HTR-8/SVneo (cell line): Measurements from ENCODE around the gene LAMA3.
A peak's percentile ranks its signal among the peaks of the same experiment; 100 is the strongest.

Experiments used
- DNase-seq: peaks from one replicate; pipeline ENCODE4 v3.0.0; 2011; ENCODE audit warnings: low spot score, mixed read lengths; ENCODE audit not compliant: insufficient read length
- FAIRE-seq: peaks from 2 replicates; lab custom pipeline; 2011; peaks lifted over from hg19 to GRCh38; lab: Jason Lieb, UNC

Gene LAMA3

DNA sequence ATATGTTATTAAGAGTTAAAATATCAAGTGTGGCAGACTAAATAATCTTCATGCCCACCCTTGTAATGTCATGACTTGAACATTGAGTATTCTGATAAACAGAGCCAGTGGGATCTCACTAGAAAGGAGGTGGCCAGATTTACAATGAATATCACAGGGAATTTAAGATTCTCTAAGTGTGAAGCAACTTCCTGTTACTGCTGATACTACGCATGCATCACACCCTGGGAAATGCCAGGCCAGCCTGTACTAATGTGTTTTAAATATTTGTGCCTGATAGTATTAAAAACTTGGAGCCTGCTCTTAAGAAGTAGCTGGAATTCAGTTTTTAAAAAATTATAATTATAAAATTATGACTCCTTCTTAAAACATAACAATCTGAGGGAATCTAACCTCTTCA is 148.3 kb downstream of the LAMA3 start:
- no peak for FAIRE-seq
- DNase-seq, result peak; percentile 34

DNA sequence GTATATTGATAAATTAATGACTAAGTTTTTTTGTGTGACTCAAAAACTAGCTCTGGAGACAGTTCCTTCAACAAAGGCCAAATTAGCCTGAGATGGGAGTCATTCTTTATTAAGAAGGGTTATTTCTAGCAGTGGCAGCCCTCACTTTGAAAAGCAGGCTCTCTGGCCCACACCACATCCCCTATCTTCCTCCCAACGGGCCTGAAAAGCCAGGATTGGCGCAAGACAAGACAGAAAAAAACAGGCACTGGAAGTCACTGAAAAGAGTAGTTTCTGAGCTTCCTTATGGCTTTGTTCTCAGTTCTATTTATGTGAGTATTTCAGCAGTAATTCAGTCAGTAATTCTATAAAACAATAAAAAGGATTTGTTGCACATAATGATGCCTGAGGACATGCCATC is 149.0 kb downstream of the LAMA3 start:
- no peak for FAIRE-seq
- no peak for DNase-seq

- FAIRE-seq, result peak; percentile 60
- DNase-seq, result no peak
Measured at GRCh38 chr18:23838801-23839366, 149.6 kb downstream of the LAMA3 start.

DNA sequence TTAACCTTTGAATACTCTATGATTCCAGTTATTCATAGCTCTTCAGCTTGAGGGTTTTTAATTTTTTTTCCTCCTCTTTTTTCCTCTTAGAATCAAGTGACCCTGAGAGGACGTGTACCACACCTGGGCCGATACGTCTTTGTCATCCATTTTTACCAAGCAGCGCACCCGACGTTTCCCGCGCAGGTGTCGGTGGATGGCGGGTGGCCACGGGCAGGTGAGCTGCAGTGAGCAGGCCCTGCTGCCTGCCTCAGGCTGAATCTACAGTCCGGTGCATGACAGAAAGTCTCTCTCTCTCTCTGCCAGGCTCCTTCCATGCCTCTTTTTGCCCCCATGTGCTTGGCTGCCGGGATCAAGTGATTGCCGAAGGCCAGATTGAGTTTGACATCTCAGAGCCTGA is 153.1 kb downstream of the LAMA3 start:
- DNase-seq (no peak), FAIRE-seq (no peak)

DNA sequence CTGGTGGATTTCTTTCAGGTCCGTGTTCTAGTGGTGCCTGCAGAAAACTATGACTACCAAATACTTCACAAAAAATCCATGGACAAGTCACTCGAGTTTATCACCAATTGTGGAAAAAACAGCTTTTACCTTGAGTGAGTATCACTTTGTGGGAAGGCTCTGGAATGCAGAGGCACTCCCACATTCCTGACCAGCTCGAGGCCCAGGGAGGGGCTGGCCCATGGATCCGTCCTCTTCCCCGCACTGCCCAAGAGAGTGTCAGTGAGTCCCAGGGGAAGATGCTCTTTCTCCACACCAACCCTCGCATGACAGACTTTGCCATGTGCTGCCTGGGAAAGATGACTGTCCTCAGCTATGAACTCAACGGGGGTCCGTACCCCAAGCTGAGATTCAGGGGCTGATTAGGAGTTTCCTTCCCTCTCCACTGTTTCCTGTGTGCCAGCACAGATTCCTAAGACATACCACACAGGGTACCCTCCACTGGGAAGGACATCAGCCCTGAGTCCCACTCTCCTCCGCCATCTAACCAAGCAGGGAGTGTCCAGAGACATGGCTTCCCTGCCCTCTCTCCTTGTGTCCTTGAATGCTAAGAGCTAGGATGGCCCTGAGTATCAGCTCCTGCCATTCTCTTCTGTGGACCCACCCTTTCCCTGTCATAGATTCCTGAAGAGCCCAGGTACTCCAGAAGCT is 155.9 kb downstream of the LAMA3 start:
- FAIRE-seq (no peak), DNase-seq (peak; percentile 56)

GRCh38 chr18:23845988-23846630 is 156.9 kb downstream of the LAMA3 start:
- DNase-seq, result no peak
- no peak for FAIRE-seq

- no peak for FAIRE-seq
- DNase-seq, result no peak
Measured at GRCh38 chr18:23847321-23847986, 158.2 kb downstream of the LAMA3 start.

- no peak for FAIRE-seq
- DNase-seq, result no peak
Measured at GRCh38 chr18:23849141-23849540, 159.9 kb downstream of the LAMA3 start.

DNA sequence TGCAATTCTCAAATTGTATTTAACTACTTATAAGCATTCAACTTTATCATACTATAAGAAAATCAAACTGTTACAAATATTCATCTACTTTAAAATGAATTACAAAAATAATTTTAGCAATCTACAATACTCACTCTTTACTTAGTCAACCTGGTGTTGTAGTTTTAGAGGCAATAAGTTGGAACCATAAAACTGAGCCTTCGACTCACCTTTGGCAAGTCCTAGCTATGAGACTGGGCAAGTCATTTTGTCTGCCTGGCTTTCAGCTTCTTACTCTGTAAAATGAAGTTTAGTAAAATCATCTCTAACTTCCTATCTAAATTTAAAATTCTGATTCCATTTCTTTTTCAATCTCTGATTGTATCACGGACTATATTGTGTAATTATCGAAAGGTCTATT is 161.0 kb downstream of the LAMA3 start:
- no peak for FAIRE-seq
- no peak for DNase-seq

DNA sequence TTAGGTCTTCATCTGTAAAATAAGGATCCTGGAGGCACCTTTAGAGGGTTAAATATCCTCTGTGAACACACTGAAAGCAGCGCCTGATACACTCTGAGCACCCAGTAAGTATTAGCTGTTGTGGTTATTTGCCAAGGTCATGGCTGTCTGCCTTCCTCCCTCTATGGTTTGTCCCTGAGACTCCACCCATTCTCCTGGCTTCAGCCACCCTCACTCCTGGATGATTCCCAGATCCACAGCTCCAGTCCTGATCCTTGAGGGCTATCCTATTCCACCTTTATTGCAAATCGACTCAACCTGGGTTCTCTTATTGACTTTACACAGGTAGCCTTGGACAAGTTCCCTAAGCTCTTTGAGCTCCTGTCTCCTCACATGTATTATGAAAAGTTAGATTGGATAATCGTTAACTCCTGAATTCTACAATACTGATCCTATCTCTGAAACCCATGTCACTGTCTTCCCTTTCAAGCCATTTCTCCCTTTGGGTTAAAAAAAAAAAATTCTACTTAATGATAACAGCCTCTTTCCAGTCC is 162.3 kb downstream of the LAMA3 start:
- FAIRE-seq (no peak), DNase-seq (no peak)

- FAIRE-seq (no peak), DNase-seq (no peak)
Measured at GRCh38 chr18:23852236-23853045, 163.2 kb downstream of the LAMA3 start.

DNA sequence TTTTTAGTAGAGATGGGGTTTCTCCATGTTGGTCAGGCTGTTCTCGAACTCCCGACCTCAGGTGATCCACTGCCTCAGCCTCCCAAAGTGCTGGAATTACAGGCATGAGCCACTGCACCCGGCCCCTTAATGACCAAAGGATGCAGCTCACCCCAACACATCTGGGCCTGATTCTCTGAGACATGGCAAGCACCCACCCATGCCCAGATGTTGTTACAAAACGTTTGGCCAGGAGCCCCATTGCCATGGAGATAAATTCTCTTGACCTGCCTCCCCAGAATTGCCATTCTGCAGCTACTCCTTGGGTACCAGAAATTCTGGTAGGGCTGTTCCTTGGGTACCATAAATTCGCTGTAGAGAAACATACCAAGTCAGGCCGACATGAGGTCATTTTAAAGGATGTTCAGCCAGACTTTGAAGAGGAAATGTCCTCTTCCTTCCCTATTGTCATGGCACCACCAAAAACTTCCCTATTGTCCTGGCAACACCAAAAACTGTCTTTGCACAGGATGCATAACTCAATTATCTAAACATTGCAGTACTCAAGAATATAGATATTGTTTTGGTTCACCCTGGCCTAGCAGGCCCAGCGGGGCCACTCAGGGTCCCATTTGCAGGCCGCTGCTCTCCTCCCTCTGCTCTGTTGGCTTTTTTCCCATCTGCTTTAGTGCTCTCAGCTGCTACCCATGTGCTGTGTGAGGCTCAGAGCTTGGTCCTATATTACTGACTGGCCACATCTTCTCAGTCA is 164.4 kb downstream of the LAMA3 start:
- DNase-seq (no peak), FAIRE-seq (no peak)

DNA sequence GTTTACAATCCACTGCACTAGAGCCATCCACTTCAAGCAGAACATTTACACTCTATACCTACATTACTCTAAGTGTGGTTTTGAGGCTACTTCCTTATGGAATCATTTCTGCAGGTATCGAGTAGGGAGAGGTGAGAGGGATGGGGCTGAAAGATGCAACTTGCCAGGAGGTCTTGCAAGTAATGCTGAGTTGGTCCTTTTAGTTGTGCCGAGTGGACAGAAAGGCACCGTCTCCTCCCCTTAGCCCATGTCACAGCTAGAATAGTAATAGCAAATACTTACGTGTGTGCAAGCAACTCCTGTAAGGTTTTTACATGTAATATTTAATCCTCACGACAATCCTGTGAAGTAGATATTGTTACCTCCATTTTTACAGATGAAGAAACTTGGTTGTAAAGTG is 166.5 kb downstream of the LAMA3 start:
- DNase-seq (no peak), FAIRE-seq (no peak)

- no peak for FAIRE-seq
- DNase-seq, result no peak
Measured at GRCh38 chr18:23856466-23857163, 167.4 kb downstream of the LAMA3 start.

- FAIRE-seq, result no peak
- no peak for DNase-seq
Measured at GRCh38 chr18:23857164-23857552, 167.9 kb downstream of the LAMA3 start.

DNA sequence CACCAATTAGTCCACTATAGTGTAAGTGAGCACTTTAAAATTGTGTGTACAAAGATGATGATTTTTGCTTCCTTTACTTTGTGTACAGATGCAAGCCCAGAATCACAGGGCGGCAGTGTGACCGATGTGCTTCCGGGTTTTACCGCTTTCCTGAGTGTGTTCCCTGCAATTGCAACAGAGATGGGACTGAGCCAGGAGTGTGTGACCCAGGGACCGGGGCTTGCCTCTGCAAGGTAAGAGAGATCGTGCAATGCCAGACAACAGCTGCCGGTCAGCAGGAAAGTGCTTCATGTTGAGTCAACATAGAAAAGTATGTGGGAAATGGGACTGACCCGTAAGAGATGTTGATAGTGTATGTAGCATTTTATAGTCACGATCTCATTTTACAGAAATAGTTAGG is 168.5 kb downstream of the LAMA3 start:
- DNase-seq (no peak), FAIRE-seq (no peak)

DNA sequence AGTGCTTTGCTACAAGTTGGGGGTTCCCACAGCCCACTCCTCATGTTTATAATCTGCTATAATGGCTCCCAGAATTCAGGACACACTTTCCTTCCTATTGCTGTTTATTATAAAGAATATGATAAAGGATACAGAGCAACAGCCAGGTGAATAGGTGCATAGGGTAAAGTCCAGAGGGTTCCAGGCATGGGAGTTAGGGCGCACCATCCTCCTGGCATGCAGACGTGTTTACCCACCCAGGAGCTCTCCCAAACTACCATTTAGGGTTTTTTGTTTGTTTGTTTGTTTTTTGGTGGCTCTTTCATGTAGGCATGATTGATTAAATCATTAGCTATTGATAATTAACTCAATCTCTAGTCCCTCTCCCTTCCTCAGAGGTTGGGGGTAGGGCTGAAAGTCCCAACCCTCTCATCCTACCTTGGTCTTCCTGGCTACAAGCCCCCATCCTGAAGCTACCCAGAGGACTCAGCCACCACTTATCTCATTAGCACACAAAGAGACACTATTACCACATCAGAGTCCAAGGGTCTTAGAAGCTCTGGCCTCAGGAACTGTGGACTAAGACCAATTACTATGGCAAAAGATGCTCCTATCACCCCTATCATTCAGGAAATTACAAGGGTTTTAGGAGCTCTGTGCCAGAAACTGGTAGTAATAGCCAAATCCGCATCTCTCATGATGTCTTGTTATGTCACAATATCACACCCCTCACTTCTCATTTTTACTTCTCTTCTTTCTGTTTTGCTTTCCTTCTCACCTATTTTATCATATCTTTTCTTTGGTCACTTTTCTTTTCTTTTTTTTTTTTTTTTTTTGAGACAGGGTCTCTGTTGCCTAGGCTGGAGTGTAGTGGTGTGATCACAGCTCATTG is 170.4 kb downstream of the LAMA3 start:
- DNase-seq, result no peak
- no peak for FAIRE-seq

- FAIRE-seq, result no peak
- no peak for DNase-seq
Measured at GRCh38 chr18:23861326-23861725, 172.1 kb downstream of the LAMA3 start.
